A673 (cell line): Measurements from ENCODE around the gene CERS6. TPM values are rescaled to one million over a fixed set of nuclear protein-coding genes. Genes with fewer than 3 reads are reported as not detected.

ENCODE experiments used
- BruUV-seq: library from RNA; stranded (reverse); fragments of 400-500 nt; replicated peaks from 2 replicates; lab custom pipeline; 2021; lab: Mats Ljungman, UMichigan
- CTCF ChIA-PET: fragments of 300-600 bp; sonication (Branson Sonifier 250); formaldehyde crosslinking; loops from one replicate; lab custom pipeline; 2022; ENCODE audit warnings: antibody characterized with exemption; lab: Charles Lee
- POLR2A ChIA-PET: fragments of 300-600 bp; sonication (Branson Sonifier 250); formaldehyde crosslinking; loops from one replicate; lab custom pipeline; 2022; ENCODE audit warnings: antibody characterized with exemption; ENCODE audit not compliant: low non-redundant PET; lab: Charles Lee
- DNase-seq: peaks from one replicate; pipeline ENCODE4 v3.0.0-alpha.2; 2015; ENCODE audit warnings: low spot score
- H3K27ac ChIP-seq: fragments of 200-600 bp; sonication (generic); 2 replicates; pipeline ENCODE4 v1.5.1; 2016; ENCODE audit warnings: mixed run types, low read depth, mild to moderate bottlenecking, mixed read lengths, antibody characterized with exemption, low read length; ENCODE audit not compliant: poor library complexity, severe bottlenecking
- H3K27me3 ChIP-seq: fragments of 200-600 bp; sonication (generic); replicated peaks from 2 replicates; pipeline ENCODE4 v1.6.1; 2017; ENCODE audit warnings: mixed run types, low read depth, mild to moderate bottlenecking, mixed read lengths, antibody characterized with exemption, low read length; ENCODE audit not compliant: insufficient read depth, poor library complexity
- H3K36me3 ChIP-seq: fragments of 200-600 bp; sonication (generic); 2 replicates; pipeline ENCODE4 v1.6.1; 2016; ENCODE audit warnings: mixed run types, mild to moderate bottlenecking, mixed read lengths, antibody characterized with exemption, low read length; ENCODE audit not compliant: insufficient read depth, poor library complexity, severe bottlenecking
- H3K4me1 ChIP-seq: fragments of 200-600 bp; sonication (generic); 2 replicates; pipeline ENCODE4 v1.6.1; 2017; ENCODE audit warnings: mixed run types, mild to moderate bottlenecking, mixed read lengths, antibody characterized with exemption, low read length; ENCODE audit not compliant: insufficient read depth, poor library complexity, severe bottlenecking
- H3K4me3 ChIP-seq: fragments of 200-600 bp; sonication (generic); 2 replicates; pipeline ENCODE4 v1.5.1; 2016; ENCODE audit warnings: low read depth, mixed run types, mild to moderate bottlenecking, mixed read lengths, low read length; ENCODE audit not compliant: poor library complexity, severe bottlenecking
- H3K9me3 ChIP-seq: fragments of 200-600 bp; sonication (generic); 2 replicates; pipeline ENCODE4 v1.6.1; 2016; ENCODE audit warnings: mixed run types, low read depth, mild to moderate bottlenecking, mixed read lengths, antibody characterized with exemption, low read length; ENCODE audit not compliant: poor library complexity, severe bottlenecking
- CTCF ChIP-seq: fragments of 300-800, 200-600 bp; sonication (generic); conservative IDR thresholded peaks from 2 replicates; pipeline ENCODE4 v1.5.1; 2017; ENCODE audit warnings: low read depth, mild to moderate bottlenecking, antibody characterized with exemption, low read length, moderate library complexity, mixed read lengths
- EZH2 ChIP-seq: fragments of 200-600 bp; sonication (generic); IDR thresholded peaks from 2 replicates; pipeline ENCODE4 v1.6.1; 2017; ENCODE audit warnings: borderline replicate concordance, low read depth, mild to moderate bottlenecking, mixed read lengths, antibody characterized with exemption, low read length; ENCODE audit not compliant: poor library complexity, severe bottlenecking
- intact Hi-C: fragments of 100-400 bp; cut with micrococcal nuclease; formaldehyde crosslinking; loops from one replicate; pipeline ENCODE4 v1.10.0; 2022; ENCODE audit not compliant: unreplicated experiment
- total RNA-seq: library from RNA; stranded (reverse); gene quantifications from 2 replicates; pipeline ENCODE4 v1.2.3, GENCODE V29; 2021

CERS6 gene
- total RNA-seq, 1 experiment from 2014 or later = 12.4 TPM

GRCh38 chr2:168541858-168542257, 85.8 kb downstream of the CERS6 start:
- H3K4me1 ChIP-seq = no peaks in the 10 kb centered on the region
- H3K4me3 ChIP-seq = no peak overlapping the region
- CTCF ChIA-PET = interaction anchor here (0.6 kb wide), 1 partner anchor 105 kb away, joined by 3 read pairs; no protein-coding TSS in a partner anchor
- no peak for DNase-seq
- H3K27me3 ChIP-seq = no peaks in the 10 kb centered on the region
- no peak overlapping the region for H3K27ac ChIP-seq
- peaks cover 3% of the 10 kb centered on the region for H3K9me3 ChIP-seq
- H3K36me3 ChIP-seq = no peaks in the 10 kb centered on the region
- intact Hi-C loops = no loop called here
- TF ChIP-seq CTCF (no peak), EZH2 (no peak)
- BruUV-seq = no TSS peak
- POLR2A ChIA-PET = no interaction called here

DNA sequence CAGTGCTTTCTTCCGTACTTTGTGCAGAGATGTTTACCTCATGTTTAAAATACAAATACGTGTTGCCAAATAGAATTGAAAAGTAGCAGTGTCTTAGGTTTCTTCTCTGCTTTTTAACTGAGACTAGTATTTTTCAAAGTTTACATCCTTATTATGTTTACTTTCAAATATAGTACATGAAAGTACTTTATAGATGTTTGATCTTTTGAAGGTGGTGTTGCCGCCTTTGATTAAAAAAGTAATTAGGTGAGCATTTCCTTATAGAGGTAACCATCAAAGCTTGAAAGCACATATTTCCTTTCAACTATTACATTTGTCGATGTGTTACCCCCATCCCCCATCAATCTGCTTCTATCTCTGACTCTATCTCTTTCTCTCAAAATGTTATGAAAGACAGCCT, 87.0 kb downstream of the CERS6 start:
- peaks cover 3% of the 10 kb centered on the region for H3K9me3 ChIP-seq
- intact Hi-C loops = no loop called here
- no peak for DNase-seq
- H3K4me1 ChIP-seq = no peaks in the 10 kb centered on the region
- H3K27me3 ChIP-seq = no peaks in the 10 kb centered on the region
- no peak for TF ChIP-seq EZH2
- no peak for TF ChIP-seq CTCF
- no TSS peak for BruUV-seq
- ChIA-PET POLR2A (no interaction called here), CTCF (no interaction called here)
- no peaks in the 10 kb centered on the region for H3K36me3 ChIP-seq
- H3K27ac ChIP-seq = no peak overlapping the region
- H3K4me3 ChIP-seq = no peak overlapping the region

DNA sequence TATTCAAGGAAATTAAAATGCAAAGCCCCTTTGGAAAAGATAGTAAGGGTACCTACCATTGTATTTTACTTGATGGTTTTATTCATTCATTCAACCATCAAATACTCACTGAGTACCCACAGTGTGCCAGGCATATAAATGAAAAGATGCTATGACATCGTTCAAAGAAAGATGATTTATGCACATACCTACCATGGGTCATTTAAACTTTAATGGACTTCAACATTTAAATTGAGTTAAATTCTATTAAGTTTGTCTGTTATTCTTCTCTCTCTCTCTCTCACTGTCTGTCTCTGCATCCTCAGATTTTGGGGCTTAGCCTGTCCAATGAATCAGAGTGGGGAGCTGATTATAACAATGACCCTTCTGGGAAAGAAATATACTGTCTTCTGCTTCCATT, 87.9 kb downstream of the CERS6 start:
- BruUV-seq = no TSS peak
- CTCF ChIA-PET = no interaction called here

More for the DNA sequence above, 87.9 kb downstream of the CERS6 start:
- Histone ChIP-seq H3K4me1 (no peaks in the 10 kb centered on the region), H3K36me3 (no peaks in the 10 kb centered on the region), H3K27ac (no peak overlapping the region), H3K4me3 (no peak overlapping the region), H3K9me3 (peaks cover 3% of the 10 kb centered on the region), H3K27me3 (no peaks in the 10 kb centered on the region)
- POLR2A ChIA-PET = no interaction called here
- TF ChIP-seq CTCF (no peak), EZH2 (no peak)
- intact Hi-C loops = no loop called here
- no peak for DNase-seq
